ENCODE results near the gene PGAM4. TPM values are rescaled to one million over a fixed set of nuclear protein-coding genes. Genes with fewer than 3 reads are reported as not detected.
"Not testable (repeated sequence)": the region's sequence is repeated elsewhere in the genome, so short reads cannot be mapped to it uniquely, and the experiment has no call there.

Gene PGAM4
- total RNA-seq, 1 experiment from 2014 or later = not detected

DNA sequence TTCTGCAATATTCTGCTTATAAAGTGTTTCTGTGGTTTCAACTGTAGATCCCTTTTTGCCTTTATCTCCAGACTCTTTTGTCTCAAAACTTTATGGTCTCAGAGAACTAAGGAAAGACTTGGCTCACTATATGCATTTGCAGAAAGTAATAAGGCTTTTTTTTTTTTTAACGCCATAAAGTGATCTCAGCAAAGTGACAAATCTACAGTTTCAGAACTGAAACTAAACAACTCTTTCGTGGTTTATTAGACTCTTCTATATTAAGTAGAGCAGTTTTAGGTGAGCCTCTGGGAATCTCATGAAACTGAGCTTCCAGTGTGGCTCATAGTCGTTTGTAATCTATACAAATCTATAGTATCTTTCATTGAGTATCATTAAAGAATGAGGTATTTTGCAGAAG is 43.7 kb downstream of the PGAM4 start:
- no peak for DNase-seq (ENCODE audit: low read depth)

DNA sequence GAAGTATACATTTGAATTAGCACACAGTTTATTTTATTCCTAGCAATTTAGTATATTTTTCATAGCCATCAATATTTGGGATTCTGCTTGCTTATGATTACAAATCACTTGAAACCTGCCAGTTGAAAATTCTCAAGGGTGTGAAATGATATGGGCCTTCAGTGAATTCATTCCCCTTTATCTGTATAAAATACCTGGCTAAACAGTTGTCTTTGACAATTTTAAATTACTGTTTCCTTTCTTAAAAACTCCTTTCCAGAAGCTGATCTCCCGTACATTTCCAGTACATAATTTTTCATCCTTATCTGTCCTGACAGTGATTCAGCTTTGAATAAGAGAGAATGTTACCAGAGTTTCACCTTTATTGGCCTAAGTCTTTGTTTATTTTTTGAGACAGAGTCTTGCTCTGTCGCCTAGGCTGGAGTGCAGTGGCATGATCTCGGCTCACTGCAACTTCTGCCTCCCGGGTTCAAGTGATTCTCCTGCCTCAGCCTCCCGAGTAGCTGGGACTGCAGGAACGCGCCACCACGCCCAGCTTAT is 45.0 kb downstream of the PGAM4 start:
- no peak for DNase-seq (ENCODE audit: low read depth)

- no peak for DNase-seq (ENCODE audit: low read depth)
Observed at GRCh38 chrX:77922787-77923186, 46.7 kb downstream of the PGAM4 start.

- DNase-seq (ENCODE audit: low read depth) = not testable (repeated sequence)
Observed at GRCh38 chrX:77919370-77919769, 50.1 kb downstream of the PGAM4 start.

GRCh38 chrX:77918568-77918967 is 50.9 kb downstream of the PGAM4 start:
- peak; percentile 53 for DNase-seq (ENCODE audit: low read depth)

Other genes starting within 250 kb of the PGAM4 start
- gene ATRX, start 183.4 kb downstream of the PGAM4 start, total RNA-seq (2014; rRNA removed; shearing (Covaris generic)) = 46.0 and 60.1 TPM in 2 replicates
- 133 and 198 TPM in 2 replicates for gene MAGT1, start 74.2 kb downstream of the PGAM4 start, total RNA-seq (2014; rRNA removed; shearing (Covaris generic))
- 890 and 1,130 TPM in 2 replicates for gene COX7B, start 70.2 kb downstream of the PGAM4 start, total RNA-seq (2014; rRNA removed; shearing (Covaris generic))
- 9.8 and 12.8 TPM in 2 replicates for gene ATP7A, start 58.9 kb downstream of the PGAM4 start, total RNA-seq (2014; rRNA removed; shearing (Covaris generic))
- 663 and 1,592 TPM in 2 replicates for gene PGK1, start 134.6 kb upstream of the PGAM4 start, total RNA-seq (2014; rRNA removed; shearing (Covaris generic))
- gene TAF9B, start 170.0 kb upstream of the PGAM4 start, total RNA-seq (2014; rRNA removed; shearing (Covaris generic)) = 72.8 and 107 TPM in 2 replicates

Data from M059J (cell line).